Measurements from ENCODE around the gene RNF145.
"Not testable (repeated sequence)": the region's sequence is repeated elsewhere in the genome, so short reads cannot be mapped to it uniquely, and the experiment has no call there.

GRCh38 chr5:159119842-159120241 is 89.5 kb downstream of the RNF145 start:
- not testable (repeated sequence) for TF ChIP-seq CTCF, POLR2AphosphoS5, POLR2A (IDR thresholded peaks at IDR 0.05)
